Activated CD4-positive, CD25-positive, alpha-beta regulatory T cell treated with anti-CD3 and anti-CD28 coated beads, Interleukin-2, amount 50 U/mL, for 72 hours (primary cell): Measurements from ENCODE around the gene PXK.
"Not testable (repeated sequence)": the region's sequence is repeated elsewhere in the genome, so short reads cannot be mapped to it uniquely, and the experiment has no call there.

Experiments used
- DNase-seq: peaks from one replicate; pipeline ENCODE4 v3.0.0; 2021

The PXK gene

DNA sequence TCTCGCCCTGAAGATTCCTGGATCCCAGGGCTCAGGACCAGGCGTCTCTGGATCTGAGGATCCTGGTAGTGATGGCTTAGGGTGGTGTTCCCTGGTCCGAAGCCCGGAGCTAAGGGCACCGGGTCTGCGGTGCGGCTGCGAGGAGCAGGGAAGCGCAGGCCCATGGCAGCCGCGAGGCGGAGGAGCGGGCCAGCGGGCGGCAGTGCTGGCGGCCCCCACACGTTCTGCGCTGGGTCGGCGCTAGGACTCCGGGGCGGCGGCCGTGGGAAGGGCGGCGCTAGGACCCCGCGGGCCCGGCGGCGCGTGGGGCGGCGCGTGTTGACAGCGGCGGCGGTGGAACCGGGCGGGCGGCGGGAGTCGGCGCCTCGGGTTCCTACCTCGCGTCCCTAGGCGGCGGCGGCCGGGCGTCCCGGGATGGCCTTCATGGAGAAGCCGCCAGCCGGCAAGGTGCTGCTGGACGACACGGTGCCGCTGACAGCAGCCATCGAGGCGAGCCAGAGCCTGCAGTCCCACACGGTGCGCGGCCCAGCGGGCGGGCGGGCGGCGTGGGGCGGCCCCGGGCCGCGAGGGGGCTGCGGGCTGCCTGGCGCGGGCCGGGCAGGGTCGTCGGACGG lies at the start of gene PXK:
TSS of gene PXK (plus strand) at position 318 of the 614 bp plus-strand sequence. CDS start at position 415, 97 bp downstream.
- peak; percentile 78 for DNase-seq

DNA sequence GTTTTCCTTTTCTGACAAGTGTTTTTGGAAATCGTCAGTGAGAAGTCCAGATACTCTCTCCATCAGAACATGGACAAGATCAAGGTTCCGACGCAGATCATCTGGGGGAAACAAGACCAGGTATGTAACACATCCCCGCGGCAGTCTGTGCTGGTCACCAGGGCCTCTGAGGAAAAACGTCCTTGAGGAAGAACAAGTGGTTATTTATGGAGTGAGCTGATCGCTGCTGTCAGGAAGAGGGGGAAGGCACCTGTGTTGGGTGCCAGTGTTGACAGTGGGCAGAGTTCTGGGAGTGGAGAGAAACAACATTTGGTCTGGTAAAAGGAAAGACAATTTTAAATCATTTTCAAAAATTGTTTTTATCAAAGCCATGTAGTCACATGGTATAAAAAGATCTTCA lies 47.4 kb upstream of the PXK start:
- no peak for DNase-seq

DNA sequence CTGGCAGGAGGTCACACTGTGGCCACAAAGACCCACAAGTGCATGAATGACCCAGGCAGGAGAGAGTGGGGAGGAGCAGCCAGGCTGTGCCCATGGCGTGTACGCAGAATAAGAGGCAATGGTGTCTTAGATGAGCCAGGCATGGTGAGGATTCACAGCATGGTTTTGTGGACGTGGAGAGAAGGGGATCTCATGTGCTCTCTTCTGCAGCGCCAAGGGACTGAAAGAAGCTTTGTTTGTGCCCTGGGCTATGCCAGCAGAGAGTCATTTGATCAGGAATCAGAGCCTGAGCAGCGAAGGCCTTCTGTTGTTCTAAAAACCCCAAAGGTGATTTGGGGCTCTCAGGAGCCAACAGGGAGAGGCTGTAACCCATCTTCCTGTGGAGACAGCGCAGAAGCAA lies 45.3 kb upstream of the PXK start:
- DNase-seq, result no peak

DNA sequence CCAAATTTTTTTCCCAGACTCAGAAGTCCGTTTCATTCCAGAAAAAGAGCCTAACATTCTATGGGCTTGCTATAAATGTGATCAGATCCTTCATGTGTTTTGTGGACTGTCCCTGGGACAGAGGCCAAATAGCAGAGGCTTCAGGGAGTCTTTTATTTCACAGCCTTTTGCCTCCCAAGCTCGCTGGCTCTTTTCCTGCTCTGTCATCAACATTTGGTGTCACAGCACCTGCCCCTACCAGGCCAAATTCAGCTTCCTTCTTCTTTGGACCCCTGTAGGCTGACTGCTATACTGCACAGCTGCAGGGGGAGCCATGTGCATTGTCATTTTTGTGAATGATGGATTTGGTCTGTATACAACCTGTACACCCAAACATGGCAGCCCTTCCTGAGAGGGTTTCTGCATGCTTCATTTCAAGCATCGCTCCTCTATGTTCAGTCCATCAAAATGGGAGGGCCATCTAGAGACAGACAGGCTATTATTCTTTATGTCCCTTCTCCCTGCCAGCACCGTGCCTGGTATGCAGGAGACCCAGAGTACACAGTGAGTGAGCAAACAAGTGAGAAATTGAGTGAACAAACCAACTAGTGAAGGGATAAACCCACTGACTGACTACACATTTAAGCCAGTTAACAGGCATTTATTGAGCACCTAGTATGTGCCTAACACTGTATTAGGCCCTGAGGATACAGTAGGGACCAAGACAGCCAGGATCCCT lies 44.5 kb upstream of the PXK start:
- no peak for DNase-seq

DNA sequence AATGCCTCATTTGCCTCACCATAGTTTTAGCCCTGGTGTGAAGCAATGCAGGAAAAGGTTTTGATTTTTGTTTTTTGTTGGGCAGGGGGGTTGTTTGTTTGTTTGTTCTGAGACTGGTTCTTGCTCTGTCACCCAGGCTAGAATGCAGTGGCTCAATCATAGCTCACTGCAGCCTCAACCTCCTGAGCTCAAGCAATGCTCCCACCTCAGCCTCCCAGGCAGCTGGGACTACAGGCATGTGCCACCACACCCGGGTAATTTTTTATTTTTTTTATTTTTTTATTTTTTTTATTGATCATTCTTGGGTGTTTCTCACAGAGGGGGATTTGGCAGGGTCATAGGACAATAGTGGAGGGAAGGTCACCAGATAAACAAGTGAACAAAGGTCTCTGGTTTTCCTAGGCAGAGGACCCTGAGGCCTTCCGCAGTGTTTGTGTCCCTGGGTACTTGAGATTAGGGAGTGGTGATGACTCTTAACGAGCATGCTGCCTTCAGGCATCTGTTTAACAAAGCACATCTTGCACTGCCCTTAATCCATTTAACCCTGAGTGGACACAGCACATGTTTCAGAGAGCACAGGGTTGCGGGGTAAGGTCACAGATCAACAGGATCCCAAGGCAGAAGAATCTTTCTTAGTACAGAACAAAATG lies 43.6 kb upstream of the PXK start:
- not testable (repeated sequence) for DNase-seq

DNA sequence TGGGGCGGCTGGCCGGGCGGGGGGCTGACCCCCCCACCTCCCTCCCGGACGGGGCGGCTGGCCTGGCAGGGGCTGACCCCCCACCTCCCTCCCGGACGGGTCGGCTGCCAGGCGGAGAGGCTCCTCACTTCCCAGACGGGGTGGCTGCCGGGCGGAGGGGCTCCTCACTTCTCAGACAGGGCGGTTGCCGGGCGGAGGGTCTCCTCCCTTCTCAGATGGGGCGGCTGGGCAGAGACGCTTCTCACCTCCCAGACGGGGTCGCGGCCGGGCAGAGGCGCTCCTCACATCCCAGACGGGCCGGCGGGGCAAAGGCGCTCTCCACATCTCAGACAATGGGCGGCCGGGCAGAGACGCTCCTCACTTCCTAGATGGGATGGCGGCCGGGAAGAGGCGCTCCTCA lies 42.2 kb upstream of the PXK start:
- not testable (repeated sequence) for DNase-seq

DNA sequence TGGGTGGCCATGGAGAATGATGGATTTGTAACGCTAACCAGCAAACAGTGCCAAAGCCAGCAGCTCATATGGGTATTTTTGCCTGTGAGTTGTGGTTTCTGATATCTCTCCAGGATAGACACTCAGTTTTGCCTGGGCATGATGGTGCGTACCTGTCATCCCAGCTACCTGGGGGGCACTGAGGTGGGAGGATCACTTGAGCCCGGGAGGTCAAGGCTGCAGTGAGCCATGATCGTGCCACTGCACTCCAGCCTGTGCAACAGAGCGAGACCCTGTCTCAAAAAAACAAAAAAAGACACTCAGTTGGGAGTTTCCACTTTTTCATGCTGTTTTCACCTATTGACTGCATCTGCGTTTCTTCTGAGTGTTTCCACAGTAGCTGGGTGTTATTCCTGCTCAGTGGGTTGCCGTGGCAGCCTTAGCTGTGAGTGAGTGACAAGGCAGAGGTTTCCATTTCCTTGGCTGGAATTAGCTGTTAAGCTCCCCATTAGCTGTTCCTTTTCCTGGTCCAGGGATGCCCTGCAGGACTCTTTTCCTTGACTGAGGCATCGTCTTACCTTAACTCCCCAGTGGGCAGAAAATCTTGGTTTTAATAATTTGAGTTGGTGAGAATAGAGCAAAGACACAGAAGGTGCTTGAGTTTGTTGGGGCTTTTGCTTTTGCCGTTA lies 40.9 kb upstream of the PXK start:
- no peak for DNase-seq

DNA sequence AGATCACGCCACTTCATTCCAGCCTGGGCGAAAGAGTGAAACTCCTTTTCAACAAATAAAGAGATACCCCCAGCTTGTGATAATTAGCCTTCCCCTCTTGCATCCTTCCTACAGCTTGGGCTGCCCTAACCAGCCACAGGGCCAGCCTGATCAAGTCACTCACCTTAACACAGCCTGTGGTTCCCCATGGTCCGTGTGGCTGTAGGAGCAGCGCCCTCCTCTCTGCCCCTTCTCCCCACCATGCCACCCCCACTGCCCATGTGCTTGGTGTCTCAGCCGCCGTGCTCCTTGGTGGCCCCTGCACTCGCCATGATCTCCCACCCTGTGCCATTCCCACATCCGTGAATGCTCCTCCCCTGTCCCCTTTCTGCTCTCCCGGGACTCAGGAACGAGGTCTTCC lies 39.8 kb upstream of the PXK start:
- DNase-seq, result no peak

DNA sequence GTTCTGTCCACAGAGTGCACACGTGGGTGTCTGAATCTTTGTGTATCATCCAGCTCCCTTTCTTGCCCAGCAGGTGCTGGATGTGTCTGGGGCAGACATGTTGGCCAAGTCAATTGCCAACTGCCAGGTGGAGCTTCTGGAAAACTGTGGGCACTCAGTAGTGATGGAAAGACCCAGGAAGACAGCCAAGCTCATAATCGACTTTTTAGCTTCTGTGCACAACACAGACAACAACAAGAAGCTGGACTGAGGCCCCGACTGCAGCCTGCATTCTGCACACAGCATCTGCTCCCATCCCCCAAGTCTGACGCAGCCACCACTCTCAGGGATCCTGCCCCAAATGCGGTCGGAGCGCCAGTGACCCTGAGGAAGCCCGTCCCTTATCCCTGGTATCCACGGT lies 39.2 kb upstream of the PXK start:
- DNase-seq, result no peak

DNA sequence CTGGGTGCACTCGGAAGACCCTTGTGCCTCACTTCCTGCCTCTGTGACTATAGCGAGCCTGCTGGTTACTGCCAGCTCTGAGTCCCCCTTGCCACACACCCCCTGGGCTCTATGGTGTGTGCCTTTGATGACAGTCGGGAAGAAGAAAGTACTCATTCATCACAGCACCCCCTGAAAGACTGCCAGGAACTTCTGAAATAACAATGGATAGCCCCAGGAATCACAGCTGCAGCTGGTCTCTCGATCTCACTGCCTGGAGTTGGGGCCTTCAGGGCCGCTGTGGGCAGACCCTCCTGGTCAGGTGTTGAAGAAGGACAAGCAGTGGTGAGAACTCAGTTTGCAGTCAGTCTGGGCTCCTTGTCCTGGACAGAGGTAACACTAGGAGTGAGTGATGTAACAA lies 36.4 kb upstream of the PXK start:
- DNase-seq, result no peak

DNA sequence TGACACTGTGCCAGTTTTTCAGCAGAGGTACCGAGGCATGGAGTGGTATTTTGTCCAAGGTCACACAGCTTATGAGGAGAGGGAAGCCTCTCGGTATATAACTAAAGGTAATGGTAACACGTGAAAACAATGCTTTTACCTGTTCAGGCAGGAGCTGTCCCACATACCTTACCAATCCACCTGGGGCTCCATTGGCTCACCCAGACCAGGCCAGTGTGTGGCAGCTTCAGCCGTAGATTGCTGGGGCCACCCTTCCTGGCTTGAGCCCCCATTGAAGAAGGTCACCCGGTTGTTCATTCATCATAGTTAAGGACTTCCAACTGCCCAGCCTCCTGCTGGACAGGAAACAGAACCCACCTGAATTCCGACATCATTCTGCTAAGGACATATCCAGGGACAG lies 35.8 kb upstream of the PXK start:
- no peak for DNase-seq

DNA sequence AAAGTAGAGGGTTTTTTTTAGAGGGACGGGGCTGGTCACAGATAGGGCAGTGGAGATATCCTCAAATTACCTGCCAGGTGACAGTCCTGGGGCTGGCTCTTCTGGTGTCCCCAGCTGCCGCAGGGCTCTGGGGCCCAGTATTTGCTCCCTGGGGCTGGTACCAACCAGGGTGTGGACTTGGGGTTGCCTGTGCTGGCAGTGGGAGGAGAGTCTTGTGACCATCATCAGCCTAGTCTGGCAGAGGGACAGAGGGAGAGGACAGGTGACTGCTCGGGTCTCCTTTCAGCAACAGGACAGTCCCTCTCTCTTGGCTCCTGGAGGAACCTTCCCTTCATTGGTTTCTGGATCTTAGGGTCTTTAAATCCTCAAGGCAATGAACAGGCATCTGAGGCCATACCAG lies 34.5 kb upstream of the PXK start:
- DNase-seq, result no peak

DNA sequence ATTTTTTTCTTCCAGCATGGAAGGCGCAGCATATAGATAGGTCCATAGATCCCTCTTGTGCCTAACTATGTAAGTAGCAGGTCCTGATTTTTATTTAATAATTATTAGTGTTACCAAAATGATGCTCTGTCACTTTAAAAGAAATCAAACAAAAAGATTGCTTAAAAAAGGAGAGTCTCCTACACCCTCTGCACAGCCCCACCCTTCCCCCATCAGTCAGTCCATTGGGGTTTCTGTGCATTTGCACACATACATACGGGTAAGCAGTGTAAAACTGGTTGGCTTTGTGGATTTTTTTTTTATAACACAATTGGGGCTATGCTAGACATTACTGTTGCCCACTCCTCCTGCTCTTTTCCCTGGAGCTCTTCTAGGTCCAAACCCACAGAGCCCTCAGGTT lies 33.6 kb upstream of the PXK start:
- DNase-seq, result no peak

DNA sequence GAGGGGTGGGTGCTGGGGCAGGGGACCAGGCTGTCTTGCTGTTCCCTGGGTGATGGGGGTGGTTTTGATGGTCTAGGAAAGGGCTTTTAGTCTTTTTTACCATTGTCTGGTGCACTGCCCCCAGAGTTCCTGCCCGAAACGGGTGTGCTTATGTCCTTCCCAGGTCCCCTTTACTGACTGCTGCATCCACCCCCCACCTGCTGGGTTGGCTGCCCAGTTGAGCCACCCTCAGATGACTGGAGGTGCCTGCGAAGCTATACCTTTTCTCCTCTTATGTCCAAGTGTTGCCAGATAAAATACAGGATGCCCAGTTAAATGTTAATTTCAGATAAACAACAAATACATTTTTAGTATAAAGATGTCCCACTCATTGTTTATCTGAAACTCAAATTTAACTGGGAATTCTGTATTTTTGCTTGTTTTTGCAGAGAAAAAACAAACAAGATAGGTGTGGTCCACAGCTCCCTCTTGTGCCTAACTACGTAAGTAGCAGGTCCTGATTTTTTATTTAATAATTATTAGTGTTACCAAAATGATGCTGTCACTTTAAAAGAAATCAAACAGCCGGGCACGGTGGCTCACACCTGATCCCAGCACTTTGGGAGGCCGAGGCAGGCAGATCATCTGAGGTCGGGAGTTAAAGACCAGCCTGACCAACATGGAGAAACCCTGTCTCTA lies 32.7 kb upstream of the PXK start:
- DNase-seq, result no peak

DNA sequence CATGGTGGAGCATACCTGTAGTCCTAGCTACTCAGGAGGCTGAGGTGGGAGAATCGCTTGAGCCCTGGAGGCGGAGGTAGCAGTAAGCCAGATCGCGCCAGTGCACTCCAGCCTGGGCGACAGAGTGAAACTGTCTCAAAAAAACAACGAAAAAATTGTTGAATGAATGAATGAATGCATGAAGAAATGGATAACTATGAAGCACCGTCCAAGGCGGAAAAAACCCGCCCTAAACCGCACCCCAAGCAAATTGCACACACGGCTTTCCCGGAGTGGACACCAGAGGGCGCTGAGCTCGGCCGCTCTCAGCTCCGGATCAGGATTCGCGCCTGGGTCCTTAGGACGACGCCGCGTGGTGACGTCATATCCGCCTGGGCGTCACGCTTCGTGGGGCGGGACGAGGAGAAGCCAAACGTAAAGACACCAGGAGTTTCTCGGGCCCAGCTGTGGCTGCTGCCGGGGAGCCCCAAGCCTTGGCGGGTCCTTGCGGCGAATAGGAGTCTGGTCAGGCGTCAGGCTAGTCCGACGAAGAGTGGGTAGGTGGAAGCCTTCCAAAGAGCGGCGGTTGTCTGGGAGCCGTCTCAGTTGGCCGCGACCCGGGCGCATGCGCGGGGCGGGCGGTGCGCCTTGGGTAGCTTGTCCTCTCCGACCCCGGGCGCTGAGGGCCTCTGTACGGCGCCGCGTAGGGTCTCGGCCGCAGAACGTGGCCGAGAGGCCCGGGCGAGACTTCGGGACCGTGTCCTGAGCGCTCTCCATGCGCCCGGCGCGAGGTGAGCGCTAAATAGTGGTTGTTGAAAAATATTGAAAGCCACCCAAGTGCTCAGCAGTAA lies 26.6 kb upstream of the PXK start, which contains the start of the genes HTD2 and RPP14:
TSS of gene HTD2 (plus strand) at position 639 of the 830 bp plus-strand sequence. CDS start 11,094 bp downstream, outside the sequence.
TSS of gene RPP14 (plus strand) at position 364 of the 830 bp plus-strand sequence. CDS start 4,085 bp downstream, outside the sequence.
- DNase-seq, result peak; percentile 98

DNA sequence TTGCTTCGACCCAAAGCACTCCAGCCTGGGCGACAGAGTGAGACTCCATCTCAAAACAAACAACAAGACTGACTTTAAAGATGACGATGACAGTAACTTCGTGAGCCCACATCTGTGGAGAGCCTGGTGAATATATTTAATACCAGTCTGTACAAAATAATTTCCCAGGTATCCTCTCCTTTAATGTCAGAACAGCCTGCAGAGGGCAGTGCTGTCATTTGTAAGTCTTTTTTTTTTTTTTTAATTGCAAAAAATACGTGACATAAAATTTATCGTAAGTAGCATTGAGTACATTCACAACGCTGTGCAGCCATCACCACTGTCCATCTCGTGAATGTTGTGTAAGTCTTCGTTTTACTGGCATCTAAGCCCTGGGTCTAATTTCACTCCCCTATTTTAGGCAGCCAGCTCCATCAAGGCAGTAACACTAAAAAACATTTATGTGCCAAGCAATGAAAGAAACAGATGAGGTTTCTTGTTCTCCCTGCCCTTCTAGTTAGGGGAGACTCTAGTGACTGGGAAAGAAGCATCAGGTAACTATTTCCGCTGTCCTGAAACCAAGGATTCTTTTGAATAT lies 25.0 kb upstream of the PXK start:
- no peak for DNase-seq

DNA sequence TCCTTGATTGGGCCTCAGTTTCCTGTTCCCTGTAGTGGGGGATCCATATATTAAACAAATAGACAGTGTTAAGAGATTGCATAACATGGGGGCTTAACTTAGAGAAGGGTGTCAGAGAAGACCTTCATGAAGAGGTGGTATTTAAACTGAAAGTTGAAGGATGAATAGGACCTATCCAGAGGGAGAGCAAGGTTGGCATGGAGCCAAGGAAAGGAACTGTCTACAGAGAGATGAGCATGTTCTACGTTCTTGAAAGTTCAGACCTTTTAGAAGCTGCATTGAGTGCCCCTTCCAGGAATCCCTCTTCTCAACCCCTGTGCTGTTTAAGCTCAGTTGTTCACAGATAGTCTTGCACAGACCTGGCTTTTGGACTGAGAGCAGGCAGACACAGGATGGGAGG lies 24.0 kb upstream of the PXK start:
- DNase-seq, result no peak

DNA sequence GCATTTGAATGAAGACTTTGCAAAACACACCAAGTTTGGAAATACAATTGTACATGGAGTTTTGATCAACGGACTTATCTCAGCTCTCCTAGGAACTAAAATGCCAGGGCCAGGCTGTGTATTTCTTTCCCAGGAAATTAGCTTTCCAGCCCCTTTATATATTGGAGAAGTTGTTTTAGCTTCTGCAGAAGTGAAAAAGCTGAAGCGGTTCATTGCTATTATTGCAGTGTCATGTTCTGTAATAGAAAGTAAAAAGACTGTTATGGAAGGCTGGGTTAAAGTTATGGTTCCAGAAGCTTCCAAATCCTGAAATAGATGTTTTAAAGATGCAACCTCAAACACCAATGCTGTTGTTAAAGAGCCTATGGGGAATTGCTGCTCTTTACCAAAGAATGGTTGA lies 14.9 kb upstream of the PXK start:
- no peak for DNase-seq

DNA sequence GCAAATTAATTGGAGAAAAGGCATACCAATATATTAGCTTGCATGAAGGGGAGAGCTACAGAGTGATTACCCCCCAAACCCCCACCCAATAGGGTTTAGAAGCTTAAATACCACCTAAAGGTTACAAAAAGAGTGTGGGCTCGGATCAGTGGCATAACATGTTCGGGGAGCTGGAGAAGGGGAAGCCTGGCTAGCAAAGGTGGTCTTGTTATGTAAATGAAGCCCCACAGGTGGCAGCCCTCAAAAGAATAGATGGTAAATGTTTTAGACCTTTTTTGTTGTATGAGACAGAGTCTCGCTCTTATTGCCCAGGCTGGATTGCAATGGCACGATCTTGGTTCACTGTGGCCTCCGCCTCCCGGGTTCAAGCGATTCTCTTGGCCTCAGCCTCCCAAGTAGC lies 10.9 kb upstream of the PXK start:
- no peak for DNase-seq

DNA sequence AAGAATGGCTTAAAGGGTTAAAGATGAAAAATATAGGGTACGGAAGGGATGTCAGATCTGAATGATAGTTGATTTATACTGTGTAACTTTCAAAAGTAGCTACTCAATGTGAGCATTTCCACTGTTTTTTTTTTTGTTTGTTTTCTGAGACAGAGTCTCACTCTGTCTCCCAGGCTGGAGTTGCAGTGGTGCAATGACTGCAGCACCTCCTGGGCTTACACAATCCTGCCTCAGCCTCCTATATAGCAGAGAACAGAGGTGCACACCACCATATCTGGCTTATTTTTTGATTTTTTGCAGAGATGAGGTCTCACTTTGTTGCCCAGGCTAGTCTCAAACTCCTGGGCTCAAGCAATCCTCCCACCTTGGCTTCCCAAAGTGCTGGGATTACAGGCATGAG lies 9.9 kb upstream of the PXK start:
- DNase-seq, result no peak

DNA sequence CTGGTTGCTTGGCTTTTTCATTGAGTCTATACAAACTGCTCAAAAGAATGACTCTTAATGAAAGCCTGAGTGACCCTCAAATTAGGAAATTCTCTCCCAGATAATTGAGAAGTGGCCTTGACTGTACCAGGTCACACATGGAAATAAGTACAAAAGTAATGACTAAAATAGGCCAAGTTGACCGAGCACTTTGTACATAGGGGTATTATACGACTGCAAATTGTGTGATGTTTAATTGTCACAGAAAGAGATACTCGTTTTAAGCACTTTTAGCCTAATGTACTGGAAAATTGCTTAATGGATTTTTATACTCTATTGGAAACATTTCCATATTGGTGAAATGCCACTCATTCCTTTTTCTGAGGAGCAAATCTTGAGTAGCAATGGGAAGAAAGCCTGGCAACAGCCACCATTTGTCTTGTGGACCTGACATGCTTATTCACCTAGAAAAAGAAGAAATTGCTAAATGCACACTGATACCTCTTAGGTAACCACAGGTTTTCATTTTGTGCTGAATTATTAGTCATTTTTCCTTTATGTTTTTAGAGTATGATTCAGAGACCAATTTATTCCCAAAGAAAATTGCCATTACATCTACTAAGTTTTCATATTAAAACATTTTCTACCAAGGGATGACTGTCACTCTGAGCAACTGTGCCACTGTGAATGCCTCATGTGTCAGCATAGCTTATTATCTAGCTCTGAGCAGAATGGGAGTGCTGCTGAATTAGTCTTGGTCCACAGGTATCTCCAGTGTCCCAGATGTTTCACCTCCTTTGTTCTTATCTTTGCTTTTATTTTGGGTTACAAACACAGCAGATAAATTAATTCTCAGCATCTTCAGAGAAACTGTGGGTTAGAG lies 8.9 kb upstream of the PXK start:
- DNase-seq, result no peak
